NK-92 (cell line): ENCODE results near the gene FPGS.

Experiments
- DNase-seq: peaks from one replicate; lab custom pipeline; 2025; ENCODE audit not compliant: unreplicated experiment; lab: John Stamatoyannopoulos, UW

FPGS gene

GRCh38 chr9:127810378-127811187 lies 7.9 kb downstream of the FPGS start:
- DNase-seq: no peak

- DNase-seq: no peak
These were observed 9.3 kb downstream of the FPGS start for GRCh38 chr9:127812011-127812410.

GRCh38 chr9:127812936-127813675 lies 10.4 kb downstream of the FPGS start:
- no peak for DNase-seq

GRCh38 chr9:127813686-127814226 lies 11.1 kb downstream of the FPGS start:
- DNase-seq: no peak

- DNase-seq: no peak
These were observed 12.2 kb downstream of the FPGS start for GRCh38 chr9:127814619-127815511.

GRCh38 chr9:127815512-127816361 lies 13.1 kb downstream of the FPGS start:
- no peak for DNase-seq

- no peak for DNase-seq
These were observed 13.7 kb downstream of the FPGS start for GRCh38 chr9:127816362-127816725.

GRCh38 chr9:127816728-127817127 lies 14.0 kb downstream of the FPGS start:
- DNase-seq: no peak

GRCh38 chr9:127817881-127818434 lies 15.3 kb downstream of the FPGS start:
- no peak for DNase-seq

- no peak for DNase-seq
These were observed 15.9 kb downstream of the FPGS start for GRCh38 chr9:127818574-127818973.

- no peak for DNase-seq
These were observed 19.4 kb downstream of the FPGS start for GRCh38 chr9:127822108-127822507.

- DNase-seq: no peak
These were observed 22.8 kb downstream of the FPGS start for GRCh38 chr9:127825319-127826051.

GRCh38 chr9:127826253-127826913 lies 23.7 kb downstream of the FPGS start:
- no peak for DNase-seq

GRCh38 chr9:127828262-127829031 lies 25.8 kb downstream of the FPGS start:
- DNase-seq: no peak

- no peak for DNase-seq
These were observed 26.7 kb downstream of the FPGS start for GRCh38 chr9:127829205-127829906.

GRCh38 chr9:127832248-127832647 lies 29.6 kb downstream of the FPGS start:
- DNase-seq: no peak

GRCh38 chr9:127833555-127833954 lies 30.9 kb downstream of the FPGS start:
- no peak for DNase-seq
